ENCODE results near the gene ROBO2. TPM values are rescaled to one million over a fixed set of nuclear protein-coding genes. Genes with fewer than 3 reads are reported as not detected.
"Not testable (repeated sequence)": the region's sequence is repeated elsewhere in the genome, so short reads cannot be mapped to it uniquely, and the experiment has no call there.

The ROBO2 gene
- polyA plus RNA-seq, 1 experiment: 16.3 TPM

GRCh38 chr3:77381431-77381830 lies 341.5 kb downstream of the ROBO2 start:
- no peaks in the 10 kb centered on the region for H3K27me3 ChIP-seq (ENCODE audit: control insufficient read depth, insufficient read depth, low read length)
- no peaks in the 10 kb centered on the region for H3K9me3 ChIP-seq (ENCODE audit: control insufficient read depth, insufficient read depth, low read length)
- ChIA-PET CTCF (interaction anchor here (0.9 kb wide), 1 partner anchor 61 kb away, joined by 3 read pairs; no protein-coding TSS in a partner anchor), POLR2A (no interaction called here)
- no peak for TF ChIP-seq CTCF (IDR thresholded peaks at IDR 0.05; ENCODE audit: low read depth, low read length)
- H3K27ac ChIP-seq (ENCODE audit: low read depth, low read length): no peak overlapping the region
- no peak overlapping the region for H3K4me3 ChIP-seq (ENCODE audit: low read depth, low read length)
- DNase-seq (ENCODE audit: low read depth, low spot score): no peak

- no peak for DNase-seq (ENCODE audit: low read depth, low spot score)
- H3K4me3 ChIP-seq (ENCODE audit: low read depth, low read length): no peak overlapping the region
- POLR2A ChIA-PET: no interaction called here
- H3K27ac ChIP-seq (ENCODE audit: low read depth, low read length): no peak overlapping the region
- H3K9me3 ChIP-seq (ENCODE audit: control insufficient read depth, insufficient read depth, low read length): no peaks in the 10 kb centered on the region
- no peaks in the 10 kb centered on the region for H3K27me3 ChIP-seq (ENCODE audit: control insufficient read depth, insufficient read depth, low read length)
- CTCF ChIA-PET: interaction anchor here (1.4 kb wide), 1 partner anchor 44 kb away, joined by 3 read pairs; no protein-coding TSS in a partner anchor
- TF ChIP-seq CTCF (IDR thresholded peaks at IDR 0.05; ENCODE audit: low read depth, low read length): no peak
Measured at GRCh38 chr3:77392181-77392580, 352.3 kb downstream of the ROBO2 start.

GRCh38 chr3:77394046-77394445 lies 354.1 kb downstream of the ROBO2 start:
- Histone ChIP-seq H3K27ac (ENCODE audit: low read depth, low read length) (no peak overlapping the region), H3K9me3 (ENCODE audit: control insufficient read depth, insufficient read depth, low read length) (no peaks in the 10 kb centered on the region), H3K27me3 (ENCODE audit: control insufficient read depth, insufficient read depth, low read length) (no peaks in the 10 kb centered on the region), H3K4me3 (ENCODE audit: low read depth, low read length) (no peak overlapping the region)
- CTCF ChIA-PET: no interaction called here
- no peak for TF ChIP-seq CTCF (IDR thresholded peaks at IDR 0.05; ENCODE audit: low read depth, low read length)
- POLR2A ChIA-PET: no interaction called here
- DNase-seq (ENCODE audit: low read depth, low spot score): no peak

GRCh38 chr3:77404871-77405270 lies 365.0 kb downstream of the ROBO2 start:
- ChIA-PET POLR2A (no interaction called here), CTCF (interaction anchor here (1.5 kb wide), 1 partner anchor 1241 kb away, joined by 4 read pairs; no protein-coding TSS in a partner anchor)
- no peak for DNase-seq (ENCODE audit: low read depth, low spot score)
- TF ChIP-seq CTCF (IDR thresholded peaks at IDR 0.05; ENCODE audit: low read depth, low read length): no peak
- no peak overlapping the region for H3K4me3 ChIP-seq (ENCODE audit: low read depth, low read length)
- H3K27ac ChIP-seq (ENCODE audit: low read depth, low read length): no peak overlapping the region
- no peaks in the 10 kb centered on the region for H3K9me3 ChIP-seq (ENCODE audit: control insufficient read depth, insufficient read depth, low read length)
- no peaks in the 10 kb centered on the region for H3K27me3 ChIP-seq (ENCODE audit: control insufficient read depth, insufficient read depth, low read length)

- no peak for TF ChIP-seq CTCF (IDR thresholded peaks at IDR 0.05; ENCODE audit: low read depth, low read length)
- ChIA-PET POLR2A (no interaction called here), CTCF (no interaction called here)
- no peak for DNase-seq (ENCODE audit: low read depth, low spot score)
- Histone ChIP-seq H3K27me3 (ENCODE audit: control insufficient read depth, insufficient read depth, low read length) (no peaks in the 10 kb centered on the region), H3K27ac (ENCODE audit: low read depth, low read length) (no peak overlapping the region), H3K9me3 (ENCODE audit: control insufficient read depth, insufficient read depth, low read length) (no peaks in the 10 kb centered on the region), H3K4me3 (ENCODE audit: low read depth, low read length) (no peak overlapping the region)
Measured at GRCh38 chr3:77407441-77407840, 367.5 kb downstream of the ROBO2 start.

- CTCF ChIA-PET; H3K4me3 ChIP-seq (ENCODE audit: low read depth, low read length); H3K27ac ChIP-seq (ENCODE audit: low read depth, low read length); DNase-seq (ENCODE audit: low read depth, low spot score); H3K27me3 ChIP-seq (ENCODE audit: control insufficient read depth, insufficient read depth, low read length); H3K9me3 ChIP-seq (ENCODE audit: control insufficient read depth, insufficient read depth, low read length); POLR2A ChIA-PET: not testable (repeated sequence)
Measured at GRCh38 chr3:77410334-77410733, 370.4 kb downstream of the ROBO2 start.

All from AG04450 (cell line).